Suprapubic skin (tissue), 4 donors: ENCODE results near the gene CALN1. TPM values are rescaled to one million over a fixed set of nuclear protein-coding genes. Genes with fewer than 3 reads are reported as not detected.

Experiments
- DNase-seq, 2 donors: peaks; one replicate each; pipeline ENCODE4 v3.0.0-alpha.2; 2019; ENCODE audit warnings: low spot score in 2 of 2
- H3K27ac ChIP-seq: fragments of 200-600 bp; sonication (generic); one replicate; pipeline ENCODE4 v1.5.1; 2019
- H3K27me3 ChIP-seq: fragments of 200-600 bp; sonication (generic); one replicate; pipeline ENCODE4 v1.5.1; 2019
- H3K36me3 ChIP-seq: fragments of 200-600 bp; sonication (generic); one replicate; pipeline ENCODE4 v1.5.1; 2019
- H3K4me1 ChIP-seq: fragments of 200-600 bp; sonication (generic); one replicate; pipeline ENCODE4 v1.5.1; 2019
- H3K4me3 ChIP-seq: fragments of 200-600 bp; sonication (generic); one replicate; pipeline ENCODE4 v1.5.1; 2019; ENCODE audit warnings: mild to moderate bottlenecking
- H3K9me3 ChIP-seq: fragments of 200-600 bp; sonication (generic); one replicate; pipeline ENCODE4 v1.5.1; 2019
- CTCF ChIP-seq, 2 donors: fragments of 200-600 bp in 1 of 2; fragments of 450-650 bp in 1 of 2; sonication (generic) in 1 of 2; IDR thresholded peaks; one replicate each; pipeline ENCODE4 v1.5.1; 2016 to 2019; ENCODE audit warnings: antibody characterized with exemption in 2 of 2, mild to moderate bottlenecking in 1 of 2, moderate library complexity in 1 of 2
- EP300 ChIP-seq: sonication (generic); formaldehyde crosslinking; IDR thresholded peaks from one replicate; pipeline ENCODE4 v1.6.1; 2017; ENCODE audit warnings: antibody characterized with exemption
- POLR2A ChIP-seq, 2 donors: fragments of 450-650 bp; IDR thresholded peaks; one replicate each; pipeline ENCODE4 v1.6.1; 2017; ENCODE audit warnings: antibody characterized with exemption in 2 of 2, mild to moderate bottlenecking in 2 of 2, moderate library complexity in 2 of 2
- POLR2AphosphoS5 ChIP-seq, 3 donors: sonication (generic); formaldehyde crosslinking; IDR thresholded peaks; one replicate each; pipeline ENCODE4 v1.6.1; 2017; ENCODE audit warnings: antibody characterized with exemption in 3 of 3
- WGBS: methylation state at CpG from one replicate; pipeline ENCODE4 v1.1.5; 2018; 5-methylcytosine and 5-hydroxymethylcytosine counted together
- total RNA-seq, 4 donors: library from RNA; depleted of rRNA; stranded (reverse); fragments of >200 nt; gene quantifications; one replicate each; pipeline ENCODE4 v1.1.0, GENCODE V29; 2016

Gene CALN1
- total RNA-seq, 4 donors from 2014 or later: 0.91 to 10.0 (median 3.9) TPM

DNA sequence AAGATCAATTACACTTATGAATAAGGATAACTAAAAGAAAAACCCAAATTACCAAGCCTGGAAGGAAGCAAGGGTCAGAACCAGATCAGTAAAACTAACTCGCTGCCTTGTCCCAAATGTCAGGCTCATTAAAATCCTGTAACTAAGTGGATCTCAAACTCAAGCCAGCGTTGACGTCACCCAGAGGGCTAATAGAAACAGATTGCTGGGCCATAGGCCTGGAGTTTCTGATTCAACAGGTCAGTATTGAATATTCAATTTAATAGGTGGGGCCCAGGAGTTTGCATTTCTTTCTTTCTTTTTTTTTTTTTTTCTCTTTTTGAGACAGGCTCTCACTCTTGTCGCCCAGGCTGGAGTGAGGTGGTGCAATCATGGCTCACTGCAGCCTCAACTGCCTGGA lies 397.0 kb downstream of the CALN1 start:
- DNase-seq: no peak
- no peaks in the 10 kb centered on the region for H3K36me3 ChIP-seq
- 89% methylated on average over 4 of the region's 4 CpGs for WGBS

DNA sequence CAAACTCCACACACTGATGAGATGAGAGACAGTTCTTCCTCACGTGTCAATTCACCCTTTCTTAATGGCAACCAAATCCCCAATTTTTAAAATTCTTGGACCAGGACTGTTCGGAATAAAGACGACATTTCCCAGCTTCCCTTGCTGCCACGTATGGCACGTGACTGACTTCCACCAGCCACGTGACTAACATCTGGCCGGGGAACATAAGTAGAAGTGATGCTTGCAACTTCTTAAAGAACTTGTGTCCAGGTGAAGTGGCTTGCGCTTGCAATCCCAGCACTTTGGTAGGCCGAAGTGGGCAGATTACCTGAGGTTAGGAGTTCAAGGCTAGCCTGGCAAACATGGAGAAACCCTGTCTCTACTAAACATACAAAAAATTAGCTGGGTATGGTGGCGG lies 405.1 kb downstream of the CALN1 start:
- no peak for DNase-seq
- Histone ChIP-seq H3K27me3 (no peaks in the 10 kb centered on the region), H3K9me3 (no peaks in the 10 kb centered on the region), H3K36me3 (no peaks in the 10 kb centered on the region), H3K4me1 (no peaks in the 10 kb centered on the region), H3K27ac (no peak overlapping the region), H3K4me3 (no peak overlapping the region)
- TF ChIP-seq EP300 (no peak), CTCF (IDR thresholded peaks at IDR 0.05) (no peak), POLR2A (IDR thresholded peaks at IDR 0.05) (no peak), POLR2AphosphoS5 (IDR thresholded peaks at IDR 0.05) (no peak)
- 91% methylated on average over 10 of the region's 10 CpGs for WGBS

More for the DNA sequence above, 397.0 kb downstream of the CALN1 start:
- TF ChIP-seq POLR2A (IDR thresholded peaks at IDR 0.05): no peak
- TF ChIP-seq POLR2AphosphoS5 (IDR thresholded peaks at IDR 0.05): no peak
- no peak for TF ChIP-seq CTCF (IDR thresholded peaks at IDR 0.05)
- no peak for TF ChIP-seq EP300
- H3K9me3 ChIP-seq: peaks cover 3% of the 10 kb centered on the region
- no peaks in the 10 kb centered on the region for H3K27me3 ChIP-seq
- no peak overlapping the region for H3K27ac ChIP-seq
- no peak overlapping the region for H3K4me3 ChIP-seq
- H3K4me1 ChIP-seq: no peaks in the 10 kb centered on the region

GRCh38 chr7:72003236-72003635 lies 408.9 kb downstream of the CALN1 start:
- Histone ChIP-seq H3K27me3 (no peaks in the 10 kb centered on the region), H3K36me3 (no peaks in the 10 kb centered on the region), H3K9me3 (no peaks in the 10 kb centered on the region), H3K4me1 (no peaks in the 10 kb centered on the region), H3K27ac (no peak overlapping the region), H3K4me3 (no peak overlapping the region)
- DNase-seq: no peak
- TF ChIP-seq CTCF (IDR thresholded peaks at IDR 0.05) (no peak), POLR2A (IDR thresholded peaks at IDR 0.05) (no peak), POLR2AphosphoS5 (IDR thresholded peaks at IDR 0.05) (no peak), EP300 (no peak)
- 94% methylated on average over 6 of the region's 6 CpGs for WGBS

DNA sequence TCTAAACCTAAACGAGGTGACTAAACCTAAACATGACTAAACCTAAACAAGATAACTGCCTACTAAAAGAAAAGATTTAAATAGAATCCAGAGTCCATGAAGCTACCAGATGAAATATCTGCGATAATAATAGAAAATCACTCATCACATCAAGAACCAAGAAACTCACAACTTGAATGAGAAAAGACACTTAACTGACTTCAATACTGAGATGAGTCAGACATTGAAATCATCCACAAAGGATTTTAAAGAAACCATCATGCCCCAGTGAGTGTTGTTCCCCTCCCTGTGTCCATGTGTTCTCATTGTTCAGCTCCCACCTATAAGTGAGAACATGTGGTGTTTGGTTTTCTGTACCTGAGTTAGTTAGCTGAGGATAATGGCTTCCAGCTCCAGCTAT lies 416.0 kb downstream of the CALN1 start:
- Histone ChIP-seq H3K27me3 (no peaks in the 10 kb centered on the region), H3K4me1 (no peaks in the 10 kb centered on the region), H3K4me3 (no peak overlapping the region), H3K36me3 (no peaks in the 10 kb centered on the region), H3K9me3 (no peaks in the 10 kb centered on the region), H3K27ac (no peak overlapping the region)
- DNase-seq: no peak
- TF ChIP-seq POLR2A (IDR thresholded peaks at IDR 0.05): no peak
- TF ChIP-seq CTCF (IDR thresholded peaks at IDR 0.05): no peak
- TF ChIP-seq EP300: no peak
- no peak for TF ChIP-seq POLR2AphosphoS5 (IDR thresholded peaks at IDR 0.05)
- WGBS: 95% methylated on average over 2 of the region's 2 CpGs

DNA sequence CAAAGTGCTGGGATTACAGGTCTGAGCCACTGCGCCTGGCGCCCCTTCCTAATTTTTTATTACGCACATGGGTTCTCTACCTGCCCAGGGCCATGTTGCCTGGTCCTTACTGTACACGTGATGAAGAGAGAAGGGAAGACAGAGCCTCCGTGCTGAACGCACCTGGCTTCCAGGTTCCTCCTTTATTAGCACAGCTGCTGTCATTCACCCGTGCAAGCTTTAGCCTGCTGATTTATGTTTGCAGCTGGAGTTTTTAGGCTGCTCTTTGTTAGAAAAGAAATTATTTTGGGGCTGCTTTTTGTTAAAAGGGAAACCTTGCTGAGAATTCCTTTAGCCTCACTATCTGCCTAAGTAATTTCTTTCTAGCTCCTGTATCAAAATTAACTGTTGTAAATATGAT lies 417.0 kb downstream of the CALN1 start:
- DNase-seq: no peak
- TF ChIP-seq POLR2AphosphoS5 (IDR thresholded peaks at IDR 0.05) (no peak), POLR2A (IDR thresholded peaks at IDR 0.05) (no peak), EP300 (no peak), CTCF (IDR thresholded peaks at IDR 0.05) (no peak)
- H3K9me3 ChIP-seq: no peaks in the 10 kb centered on the region
- H3K36me3 ChIP-seq: no peaks in the 10 kb centered on the region
- H3K4me1 ChIP-seq: no peaks in the 10 kb centered on the region
- H3K27ac ChIP-seq: no peak overlapping the region
- WGBS: 46% methylated on average over 7 of the region's 7 CpGs
- H3K27me3 ChIP-seq: no peaks in the 10 kb centered on the region
- H3K4me3 ChIP-seq: no peak overlapping the region
